ENCODE measurements around the gene P2RX2.

Gene P2RX2

GRCh38 chr12:132657004-132657727, 38.6 kb downstream of the P2RX2 start:
- in situ Hi-C loops (cut with MboI; ENCODE audit: low sequenced_read_pairs): no loop called here

- in situ Hi-C loops (cut with MboI; ENCODE audit: low sequenced_read_pairs): no loop called here
Observed at GRCh38 chr12:132658149-132658894, 39.7 kb downstream of the P2RX2 start.

GRCh38 chr12:132659146-132659545, 40.6 kb downstream of the P2RX2 start:
- in situ Hi-C loops (cut with MboI; ENCODE audit: low sequenced_read_pairs): no loop called here

DNA sequence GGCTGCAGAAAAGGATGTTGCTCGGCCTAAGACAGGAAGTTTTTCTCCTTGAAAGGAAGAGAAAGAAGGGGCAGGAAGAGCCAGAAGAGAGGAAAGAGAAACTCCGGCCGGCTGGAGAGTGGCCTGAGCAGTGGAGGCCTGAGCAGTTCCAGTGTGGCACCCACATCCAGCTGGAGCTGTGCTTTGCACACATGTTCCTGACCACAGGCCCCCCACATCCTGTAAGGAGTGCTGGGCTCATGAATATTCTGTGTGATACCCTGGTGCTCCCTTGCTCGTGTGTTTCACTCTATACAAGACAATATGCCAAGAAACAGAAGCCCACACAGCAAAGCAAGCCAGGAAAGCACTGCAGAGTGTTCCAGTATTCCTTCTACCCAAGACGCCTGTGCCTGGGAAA, 41.5 kb downstream of the P2RX2 start:
- in situ Hi-C loops (cut with MboI; ENCODE audit: low sequenced_read_pairs): no loop called here

GRCh38 chr12:132660996-132661395, 42.4 kb downstream of the P2RX2 start:
- in situ Hi-C loops (cut with MboI; ENCODE audit: low sequenced_read_pairs): no loop called here

- in situ Hi-C loops (cut with MboI; ENCODE audit: low sequenced_read_pairs): no loop called here
Observed at GRCh38 chr12:132661972-132662371, 43.4 kb downstream of the P2RX2 start.

GRCh38 chr12:132662901-132663755, 44.6 kb downstream of the P2RX2 start:
- in situ Hi-C loops (cut with MboI; ENCODE audit: low sequenced_read_pairs): no loop called here

DNA sequence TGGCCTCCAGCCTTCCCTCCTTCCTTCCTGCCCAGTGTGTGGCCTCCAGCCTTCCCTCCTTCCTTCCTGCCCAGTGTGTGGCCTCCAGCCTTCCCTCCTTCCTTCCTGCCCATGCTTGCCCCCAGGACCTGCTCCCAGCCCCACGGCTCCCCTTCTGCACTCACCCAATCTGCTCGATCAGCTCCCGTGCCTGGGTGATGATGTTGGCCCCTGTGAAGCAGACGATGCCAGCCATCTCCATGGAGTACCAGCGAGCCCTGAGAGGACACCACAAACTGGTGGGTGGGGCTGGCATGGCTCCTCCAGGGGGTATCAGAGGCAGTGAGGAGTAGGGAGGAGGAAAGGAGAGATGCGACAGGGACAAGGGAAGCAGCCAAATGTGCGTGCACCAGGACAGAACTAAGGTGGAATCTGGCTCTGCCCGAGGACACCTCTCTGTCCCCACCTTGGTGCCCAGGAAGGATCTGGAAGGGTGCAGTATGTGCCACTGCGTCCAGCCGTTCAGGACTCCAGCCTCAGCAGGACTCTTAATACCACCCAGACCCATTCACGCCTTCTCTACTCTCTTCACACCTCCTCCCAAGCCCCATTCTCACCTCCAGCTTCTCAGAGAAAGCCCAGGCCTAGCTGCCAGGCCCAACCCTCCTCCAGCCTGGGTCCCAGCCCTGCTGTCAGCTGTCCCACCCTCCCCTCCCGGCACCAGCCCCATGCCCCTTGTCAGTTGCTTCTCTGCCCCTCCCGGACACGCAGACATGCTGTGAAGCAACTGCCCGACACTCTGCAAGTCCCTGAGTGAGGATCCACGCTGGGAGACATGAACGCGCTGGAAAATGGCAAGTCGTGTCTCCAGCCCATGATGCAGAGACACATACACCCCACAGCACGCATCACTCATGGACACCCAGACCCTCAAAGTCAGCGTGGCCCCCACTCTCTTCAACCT, 45.9 kb downstream of the P2RX2 start:
- in situ Hi-C loops (cut with MboI; ENCODE audit: low sequenced_read_pairs): no loop called here

- in situ Hi-C loops (cut with MboI; ENCODE audit: low sequenced_read_pairs): no loop called here
Observed at GRCh38 chr12:132665149-132665491, 46.5 kb downstream of the P2RX2 start.

GRCh38 chr12:132665794-132666193, 47.2 kb downstream of the P2RX2 start:
- in situ Hi-C loops (cut with MboI; ENCODE audit: low sequenced_read_pairs): no loop called here

DNA sequence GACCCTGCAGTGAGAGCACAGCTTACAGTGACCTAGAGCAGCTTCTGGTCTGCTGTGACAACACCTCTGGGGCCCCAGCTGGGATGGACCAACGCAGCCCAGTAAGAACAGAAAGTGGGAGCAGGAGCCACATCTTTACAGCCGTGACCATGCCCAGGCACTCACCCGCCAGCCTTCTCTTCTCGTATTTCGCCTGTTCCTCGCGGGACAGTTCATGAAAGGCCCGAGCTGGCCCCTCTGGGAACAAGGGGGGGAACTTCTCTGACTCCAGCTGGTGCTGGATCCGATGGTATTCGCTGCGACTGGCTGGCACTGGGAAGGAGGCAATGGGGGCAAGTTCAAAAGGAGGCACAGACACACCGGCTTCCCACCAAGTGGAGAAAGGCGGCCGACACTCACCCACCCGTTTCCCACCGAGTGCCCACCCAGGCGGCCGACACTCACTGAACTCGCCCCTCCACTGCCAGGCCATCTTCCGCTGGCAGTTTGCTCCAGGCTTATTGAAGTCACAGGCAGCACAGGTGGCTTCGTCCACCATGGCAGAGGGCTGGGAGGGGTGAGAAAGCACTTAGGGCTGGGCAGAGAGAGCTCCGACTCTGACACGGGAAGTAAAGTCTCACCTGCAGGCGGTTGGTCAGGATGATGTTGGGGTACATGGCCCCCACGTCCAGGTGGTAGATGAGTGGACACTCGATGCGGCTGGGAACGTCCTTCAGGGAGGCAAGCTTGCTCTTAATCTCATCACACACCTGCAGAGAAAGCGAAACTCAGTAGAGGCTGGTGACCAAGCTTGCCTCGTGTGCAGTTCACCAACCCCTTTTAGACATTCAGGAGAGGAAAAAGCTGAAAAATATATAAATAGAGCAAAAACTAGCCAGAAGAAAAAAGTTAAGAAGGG, 49.9 kb downstream of the P2RX2 start:
- in situ Hi-C loops (cut with MboI; ENCODE audit: low sequenced_read_pairs): no loop called here

- in situ Hi-C loops (cut with MboI; ENCODE audit: low sequenced_read_pairs): no loop called here
Observed at GRCh38 chr12:132669166-132669879, 50.7 kb downstream of the P2RX2 start.
